SK-N-SH (cell line): ENCODE measurements around the gene WDR35. TPM values are rescaled to one million over a fixed set of nuclear protein-coding genes. Genes with fewer than 3 reads are reported as not detected.

ENCODE experiments used
- CTCF ChIA-PET: fragments of 300-600, 350-600 bp; formaldehyde crosslinking; extraction: SDS; loops from one replicate; lab custom pipeline; 2021; lab: Yijun Ruan, JAX
- POLR2A ChIA-PET: fragments of 350-600 bp; sonication (Branson Sonifier 250); formaldehyde crosslinking; extraction: SDS; loops from one replicate; lab custom pipeline; 2020; ENCODE audit warnings: antibody characterized with exemption, inconsistent platforms; lab: Yijun Ruan, JAX
- DNase-seq: peaks from one replicate; pipeline ENCODE4 v3.0.0; 2012
- H2AFZ ChIP-seq: fragments of 200-600 bp; sonication (generic); 2 replicates; pipeline ENCODE4 v1.8.1; 2016; ENCODE audit warnings: antibody characterized with exemption, mild to moderate bottlenecking, low read depth
- H3F3A ChIP-seq: fragments of 200-600 bp; sonication (generic); replicated peaks from 2 replicates; pipeline ENCODE3; 2016; ENCODE audit warnings: antibody characterized with exemption, mild to moderate bottlenecking; ENCODE audit not compliant: insufficient read depth
- H3K27ac ChIP-seq, 2 experiments: fragments of 200-500 bp in 1 of 2; fragments of 200-600 bp in 1 of 2; sonication (Bioruptor generic) in 1 of 2; sonication (generic), shearing (Covaris generic) in 1 of 2; 2 replicates each; pipeline versions ENCODE4 v1.5.1 to v1.6.1; 2014 to 2016; ENCODE audit warnings: low read depth in 2 of 2, inconsistent platforms in 1 of 2, low read length in 1 of 2, mild to moderate bottlenecking in 1 of 2, mixed read lengths in 1 of 2
- H3K27me3 ChIP-seq: fragments of 200-600 bp; sonication (generic), shearing (Covaris generic); 2 replicates; pipeline ENCODE4 v1.6.1; 2016; ENCODE audit warnings: mixed run types; ENCODE audit not compliant: insufficient read depth
- H3K36me3 ChIP-seq, 2 experiments: fragments of 200-500 bp in 1 of 2; fragments of 200-600 bp in 1 of 2; sonication (Bioruptor generic) in 1 of 2; sonication (generic) in 1 of 2; replicated peaks in 1 of 2; 2 replicates each; pipeline versions ENCODE3 to v1.5.1; 2014 to 2016; ENCODE audit warnings: low read length in 1 of 2, mild to moderate bottlenecking in 1 of 2; ENCODE audit not compliant: insufficient read depth in 2 of 2, control insufficient read depth in 1 of 2
- H3K4me1 ChIP-seq, 2 experiments: fragments of 200-500 bp in 1 of 2; fragments of 200-600 bp in 1 of 2; sonication (Bioruptor generic) in 1 of 2; sonication (generic), shearing (Covaris generic) in 1 of 2; 2 replicates each; pipeline versions ENCODE4 v1.5.1 to v1.6.1; 2014 to 2016; ENCODE audit warnings: low read depth in 1 of 2, low read length in 1 of 2, mixed run types in 1 of 2; ENCODE audit not compliant: insufficient read depth in 2 of 2, control insufficient read depth in 1 of 2
- H3K4me2 ChIP-seq: fragments of 200-600 bp; sonication (generic), shearing (Covaris generic); 2 replicates; pipeline ENCODE4 v1.6.1; 2017; ENCODE audit warnings: mixed run types
- H3K4me3 ChIP-seq, 2 experiments: fragments of 200-500 bp in 1 of 2; fragments of 200-600 bp in 1 of 2; sonication (Bioruptor generic) in 1 of 2; sonication (generic), shearing (Covaris generic) in 1 of 2; 2 replicates each; pipeline versions ENCODE4 v1.5.1 to v1.8.1; 2014 to 2016; ENCODE audit warnings: low read depth in 2 of 2, inconsistent platforms in 1 of 2, low read length in 1 of 2, mild to moderate bottlenecking in 1 of 2, mixed read lengths in 1 of 2, moderate library complexity in 1 of 2
- H3K79me2 ChIP-seq: fragments of 200-600 bp; sonication (generic); 2 replicates; pipeline ENCODE4 v1.8.1; 2017; ENCODE audit warnings: mild to moderate bottlenecking; ENCODE audit not compliant: insufficient read depth
- H3K9ac ChIP-seq: fragments of 200-600 bp; sonication (generic); 2 replicates; pipeline ENCODE4 v1.6.1; 2017; ENCODE audit warnings: mixed run types
- H3K9me2 ChIP-seq: fragments of 200-600 bp; sonication (generic); 2 replicates; pipeline ENCODE4 v1.6.1; 2017; ENCODE audit warnings: mixed run types
- H3K9me3 ChIP-seq: fragments of 200-600 bp; sonication (generic); 2 replicates; pipeline ENCODE4 v1.6.1; 2017; ENCODE audit warnings: mixed run types, mild to moderate bottlenecking, moderate library complexity
- H4K20me1 ChIP-seq: fragments of 200-600 bp; sonication (generic); 2 replicates; pipeline ENCODE4 v1.6.1; 2017; ENCODE audit warnings: mild to moderate bottlenecking, mixed run types; ENCODE audit not compliant: insufficient read depth
- GABPA ChIP-seq: IDR thresholded peaks from 2 replicates; pipeline ENCODE4 v1.4.0; 2012; ENCODE audit warnings: low read depth, mild to moderate bottlenecking
- RFX5 ChIP-seq: IDR thresholded peaks from 2 replicates; pipeline ENCODE4 v1.6.1; 2012; ENCODE audit warnings: mild to moderate bottlenecking, improper control_type of control experiment, low read length
- WGBS: methylation state at CpG from one replicate; pipeline ENCODE4 v1.1.6; 2017; ENCODE audit warnings: low lambda C conversion rate; 5-methylcytosine and 5-hydroxymethylcytosine counted together
- polyA plus RNA-seq, 3 experiments: library from polyadenylated mRNA; depleted of rRNA; stranded (reverse); fragments of >200 nt; gene quantifications; 2 replicates each; pipeline ENCODE4 v1.2.3, GENCODE V29; 2012
- TF ChIP-seq, protein P1 (sequence below): fragments of 150-350 bp; IDR thresholded peaks from 2 replicates; pipeline ENCODE4 v1.6.1; 2016; ENCODE audit warnings: mild to moderate bottlenecking, low read depth, low read length
- TF ChIP-seq, protein P2 (sequence below): IDR thresholded peaks from 2 replicates; pipeline ENCODE4 v1.4.0; 2012; ENCODE audit warnings: low read depth
- TF ChIP-seq, protein P3 (sequence below): IDR thresholded peaks from 2 replicates; pipeline ENCODE4 v1.4.0; 2012; ENCODE audit warnings: low read depth, borderline replicate concordance
- TF ChIP-seq, protein P4 (sequence below): fragments of 200-600 bp; sonication (generic); IDR thresholded peaks from 2 replicates; pipeline ENCODE4 v1.6.1; 2017; ENCODE audit warnings: antibody characterized with exemption, mild to moderate bottlenecking, moderate library complexity

The WDR35 gene
- polyA plus RNA-seq, 1 of the 3 experiments (the other 2 are of a cell fraction): 8.6 TPM

DNA sequence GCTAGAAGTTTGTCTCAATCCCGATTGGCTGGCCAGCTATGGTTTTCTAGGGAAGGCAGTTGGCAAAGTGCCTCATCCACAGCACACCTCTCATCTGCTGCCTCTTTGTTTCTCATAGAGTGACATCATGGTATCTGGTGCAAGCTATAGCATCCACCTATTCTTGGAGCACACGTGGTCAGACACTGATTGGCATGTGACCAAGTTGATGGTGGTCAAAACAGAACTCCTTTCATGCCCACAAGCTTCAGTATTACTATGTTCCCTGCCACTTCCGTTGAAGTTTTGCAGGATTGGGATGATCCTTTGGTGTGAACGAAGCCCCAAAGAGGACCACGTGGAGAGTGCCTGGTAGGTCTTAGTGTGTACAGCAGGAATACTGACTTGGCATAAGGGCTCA, 116.9 kb downstream of the WDR35 start:
- no peak overlapping the region for H3K4me2 ChIP-seq
- H3K79me2 ChIP-seq: no peaks in the 10 kb centered on the region
- no peak overlapping the region for H3K4me3 ChIP-seq
- no peaks in the 10 kb centered on the region for H4K20me1 ChIP-seq
- TF ChIP-seq GABPA (no peak), RFX5 (no peak)
- TF ChIP-seq, protein P1, sequence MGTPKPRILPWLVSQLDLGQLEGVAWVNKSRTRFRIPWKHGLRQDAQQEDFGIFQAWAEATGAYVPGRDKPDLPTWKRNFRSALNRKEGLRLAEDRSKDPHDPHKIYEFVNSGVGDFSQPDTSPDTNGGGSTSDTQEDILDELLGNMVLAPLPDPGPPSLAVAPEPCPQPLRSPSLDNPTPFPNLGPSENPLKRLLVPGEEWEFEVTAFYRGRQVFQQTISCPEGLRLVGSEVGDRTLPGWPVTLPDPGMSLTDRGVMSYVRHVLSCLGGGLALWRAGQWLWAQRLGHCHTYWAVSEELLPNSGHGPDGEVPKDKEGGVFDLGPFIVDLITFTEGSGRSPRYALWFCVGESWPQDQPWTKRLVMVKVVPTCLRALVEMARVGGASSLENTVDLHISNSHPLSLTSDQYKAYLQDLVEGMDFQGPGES: no peak
- TF ChIP-seq, protein P2, sequence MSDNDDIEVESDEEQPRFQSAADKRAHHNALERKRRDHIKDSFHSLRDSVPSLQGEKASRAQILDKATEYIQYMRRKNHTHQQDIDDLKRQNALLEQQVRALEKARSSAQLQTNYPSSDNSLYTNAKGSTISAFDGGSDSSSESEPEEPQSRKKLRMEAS: no peak
- CTCF ChIA-PET: interaction anchor here (0.9 to 6.0 kb wide), 6 partner anchors 9 to 1486 kb away, joined by 3 to 55 read pairs (median 4); no protein-coding TSS in a partner anchor
- H3K9me2 ChIP-seq: no peaks in the 10 kb centered on the region
- 51% methylated on average over 5 of the region's 5 CpGs for WGBS
- no peaks in the 10 kb centered on the region; a peak in 1 of 4 replicates for H3K4me1 ChIP-seq
- peaks cover 8% of the 10 kb centered on the region; the same call in 1 of the 2 replicates for H3K27me3 ChIP-seq
- no peak overlapping the region for H2AFZ ChIP-seq
- H3K9ac ChIP-seq: no peak overlapping the region
- H3K9me3 ChIP-seq: no peaks in the 10 kb centered on the region
- POLR2A ChIA-PET: no interaction called here
- H3K27ac ChIP-seq: no peak overlapping the region
- H3F3A ChIP-seq: no peaks in the 10 kb centered on the region
- H3K36me3 ChIP-seq: no peaks in the 10 kb centered on the region
- DNase-seq: no peak

DNA sequence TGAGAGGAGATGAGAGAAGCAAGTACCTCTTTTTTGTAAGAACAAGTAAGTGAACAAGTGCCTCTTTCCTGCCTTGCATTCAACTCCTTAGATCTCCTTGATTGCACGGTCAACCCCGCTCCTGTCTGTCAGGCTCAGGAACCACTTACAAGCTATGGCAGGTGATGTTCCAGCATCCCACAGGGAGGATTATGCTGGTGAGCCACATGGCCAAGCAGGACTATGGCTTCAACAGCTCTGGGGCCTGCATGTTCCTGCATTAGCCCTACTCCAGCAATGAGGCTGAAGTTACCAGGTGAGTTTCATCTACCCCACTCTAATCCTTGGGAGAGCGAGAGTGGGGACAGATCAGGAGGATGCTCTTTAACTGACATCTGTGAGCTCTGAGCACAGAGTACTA, 117.6 kb downstream of the WDR35 start:
- Histone ChIP-seq H3K4me3 (no peak overlapping the region), H3K9ac (no peak overlapping the region), H2AFZ (no peak overlapping the region)
- TF ChIP-seq, protein P3, sequence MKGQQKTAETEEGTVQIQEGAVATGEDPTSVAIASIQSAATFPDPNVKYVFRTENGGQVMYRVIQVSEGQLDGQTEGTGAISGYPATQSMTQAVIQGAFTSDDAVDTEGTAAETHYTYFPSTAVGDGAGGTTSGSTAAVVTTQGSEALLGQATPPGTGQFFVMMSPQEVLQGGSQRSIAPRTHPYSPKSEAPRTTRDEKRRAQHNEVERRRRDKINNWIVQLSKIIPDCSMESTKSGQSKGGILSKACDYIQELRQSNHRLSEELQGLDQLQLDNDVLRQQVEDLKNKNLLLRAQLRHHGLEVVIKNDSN: no peak
- TF ChIP-seq, protein P4, sequence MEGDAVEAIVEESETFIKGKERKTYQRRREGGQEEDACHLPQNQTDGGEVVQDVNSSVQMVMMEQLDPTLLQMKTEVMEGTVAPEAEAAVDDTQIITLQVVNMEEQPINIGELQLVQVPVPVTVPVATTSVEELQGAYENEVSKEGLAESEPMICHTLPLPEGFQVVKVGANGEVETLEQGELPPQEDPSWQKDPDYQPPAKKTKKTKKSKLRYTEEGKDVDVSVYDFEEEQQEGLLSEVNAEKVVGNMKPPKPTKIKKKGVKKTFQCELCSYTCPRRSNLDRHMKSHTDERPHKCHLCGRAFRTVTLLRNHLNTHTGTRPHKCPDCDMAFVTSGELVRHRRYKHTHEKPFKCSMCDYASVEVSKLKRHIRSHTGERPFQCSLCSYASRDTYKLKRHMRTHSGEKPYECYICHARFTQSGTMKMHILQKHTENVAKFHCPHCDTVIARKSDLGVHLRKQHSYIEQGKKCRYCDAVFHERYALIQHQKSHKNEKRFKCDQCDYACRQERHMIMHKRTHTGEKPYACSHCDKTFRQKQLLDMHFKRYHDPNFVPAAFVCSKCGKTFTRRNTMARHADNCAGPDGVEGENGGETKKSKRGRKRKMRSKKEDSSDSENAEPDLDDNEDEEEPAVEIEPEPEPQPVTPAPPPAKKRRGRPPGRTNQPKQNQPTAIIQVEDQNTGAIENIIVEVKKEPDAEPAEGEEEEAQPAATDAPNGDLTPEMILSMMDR: no peak
- TF ChIP-seq, all 33 proteins: peak for 0
- H3K9me2 ChIP-seq: no peaks in the 10 kb centered on the region
- H3F3A ChIP-seq: no peaks in the 10 kb centered on the region
- H3K4me2 ChIP-seq: no peak overlapping the region
- H3K79me2 ChIP-seq: no peaks in the 10 kb centered on the region
- no peaks in the 10 kb centered on the region for H3K36me3 ChIP-seq
- DNase-seq: no peak
- 88% methylated on average over 3 of the region's 3 CpGs for WGBS
- no peaks in the 10 kb centered on the region; a peak in 1 of 4 replicates for H3K4me1 ChIP-seq
- no peaks in the 10 kb centered on the region for H3K9me3 ChIP-seq
- H4K20me1 ChIP-seq: no peaks in the 10 kb centered on the region
- ChIA-PET CTCF (interaction anchor here (0.9 to 6.0 kb wide), 6 partner anchors 9 to 1485 kb away, joined by 3 to 55 read pairs (median 4); no protein-coding TSS in a partner anchor), POLR2A (no interaction called here)
- H3K27me3 ChIP-seq: peaks cover 8% of the 10 kb centered on the region; the same call in 1 of the 2 replicates
- H3K27ac ChIP-seq: no peak overlapping the region
